ENCODE results near the gene CEP63.
"Not testable (repeated sequence)": the region's sequence is repeated elsewhere in the genome, so short reads cannot be mapped to it uniquely, and the experiment has no call there.

Gene CEP63

GRCh38 chr3:134563601-134564000 lies 77.7 kb downstream of the CEP63 start:
- Histone ChIP-seq H3K4me3 (ENCODE audit: low read length) (no peak overlapping the region), H3K9ac (ENCODE audit: low read length) (no peak overlapping the region), H3K27me3 (ENCODE audit: control insufficient read depth, insufficient read depth, low read length) (no peaks in the 10 kb centered on the region), H3K27ac (ENCODE audit: low read depth, low read length) (no peak overlapping the region), H3K4me1 (ENCODE audit: control insufficient read depth, insufficient read depth, low read length) (no peaks in the 10 kb centered on the region), H3K36me3 (ENCODE audit: control insufficient read depth, insufficient read depth, low read length) (peaks cover 7% of the 10 kb centered on the region)

- no peak overlapping the region for H3K9ac ChIP-seq (ENCODE audit: low read length)
- H3K4me3 ChIP-seq (ENCODE audit: low read length) = no peak overlapping the region
- H3K36me3 ChIP-seq (ENCODE audit: control insufficient read depth, insufficient read depth, low read length) = peaks cover 7% of the 10 kb centered on the region
- H3K27ac ChIP-seq (ENCODE audit: low read depth, low read length) = no peak overlapping the region
- H3K27me3 ChIP-seq (ENCODE audit: control insufficient read depth, insufficient read depth, low read length) = no peaks in the 10 kb centered on the region
- H3K4me1 ChIP-seq (ENCODE audit: control insufficient read depth, insufficient read depth, low read length) = no peaks in the 10 kb centered on the region
Observed at GRCh38 chr3:134564991-134565390, 79.1 kb downstream of the CEP63 start.

- no peak overlapping the region for H3K27ac ChIP-seq (ENCODE audit: low read depth, low read length)
- no peak overlapping the region for H3K9ac ChIP-seq (ENCODE audit: low read length)
- peaks cover 2% of the 10 kb centered on the region for H3K36me3 ChIP-seq (ENCODE audit: control insufficient read depth, insufficient read depth, low read length)
- no peaks in the 10 kb centered on the region for H3K27me3 ChIP-seq (ENCODE audit: control insufficient read depth, insufficient read depth, low read length)
- H3K4me1 ChIP-seq (ENCODE audit: control insufficient read depth, insufficient read depth, low read length) = no peaks in the 10 kb centered on the region
- no peak overlapping the region for H3K4me3 ChIP-seq (ENCODE audit: low read length)
Observed at GRCh38 chr3:134567605-134568004, 81.7 kb downstream of the CEP63 start.

- Histone ChIP-seq H3K36me3 (ENCODE audit: control insufficient read depth, insufficient read depth, low read length) (no peaks in the 10 kb centered on the region), H3K4me3 (ENCODE audit: low read length) (no peak overlapping the region), H3K27ac (ENCODE audit: low read depth, low read length) (no peak overlapping the region), H3K27me3 (ENCODE audit: control insufficient read depth, insufficient read depth, low read length) (no peaks in the 10 kb centered on the region), H3K9ac (ENCODE audit: low read length) (no peak overlapping the region), H3K4me1 (ENCODE audit: control insufficient read depth, insufficient read depth, low read length) (no peaks in the 10 kb centered on the region)
Observed at GRCh38 chr3:134568790-134569189, 82.9 kb downstream of the CEP63 start.

GRCh38 chr3:134569899-134570298 lies 84.0 kb downstream of the CEP63 start:
- not testable (repeated sequence) for H3K4me3 ChIP-seq (ENCODE audit: low read length); H3K27ac ChIP-seq (ENCODE audit: low read depth, low read length); H3K36me3 ChIP-seq (ENCODE audit: control insufficient read depth, insufficient read depth, low read length); H3K27me3 ChIP-seq (ENCODE audit: control insufficient read depth, insufficient read depth, low read length); H3K4me1 ChIP-seq (ENCODE audit: control insufficient read depth, insufficient read depth, low read length); H3K9ac ChIP-seq (ENCODE audit: low read length)

GRCh38 chr3:134576426-134576825 lies 90.6 kb downstream of the CEP63 start:
- Histone ChIP-seq H3K4me3 (ENCODE audit: low read length) (no peak overlapping the region), H3K36me3 (ENCODE audit: control insufficient read depth, insufficient read depth, low read length) (no peaks in the 10 kb centered on the region), H3K27ac (ENCODE audit: low read depth, low read length) (no peak overlapping the region), H3K27me3 (ENCODE audit: control insufficient read depth, insufficient read depth, low read length) (no peaks in the 10 kb centered on the region), H3K4me1 (ENCODE audit: control insufficient read depth, insufficient read depth, low read length) (no peaks in the 10 kb centered on the region), H3K9ac (ENCODE audit: low read length) (no peak overlapping the region)

GRCh38 chr3:134576831-134577230 lies 91.0 kb downstream of the CEP63 start:
- H3K36me3 ChIP-seq (ENCODE audit: control insufficient read depth, insufficient read depth, low read length) = no peaks in the 10 kb centered on the region
- no peak overlapping the region for H3K4me3 ChIP-seq (ENCODE audit: low read length)
- H3K9ac ChIP-seq (ENCODE audit: low read length) = no peak overlapping the region
- no peaks in the 10 kb centered on the region for H3K27me3 ChIP-seq (ENCODE audit: control insufficient read depth, insufficient read depth, low read length)
- H3K27ac ChIP-seq (ENCODE audit: low read depth, low read length) = no peak overlapping the region
- no peaks in the 10 kb centered on the region for H3K4me1 ChIP-seq (ENCODE audit: control insufficient read depth, insufficient read depth, low read length)

- Histone ChIP-seq H3K27me3 (ENCODE audit: control insufficient read depth, insufficient read depth, low read length) (no peaks in the 10 kb centered on the region), H3K36me3 (ENCODE audit: control insufficient read depth, insufficient read depth, low read length) (no peaks in the 10 kb centered on the region), H3K4me1 (ENCODE audit: control insufficient read depth, insufficient read depth, low read length) (no peaks in the 10 kb centered on the region), H3K27ac (ENCODE audit: low read depth, low read length) (no peak overlapping the region), H3K4me3 (ENCODE audit: low read length) (no peak overlapping the region), H3K9ac (ENCODE audit: low read length) (no peak overlapping the region)
Observed at GRCh38 chr3:134579141-134579665, 93.3 kb downstream of the CEP63 start.

GRCh38 chr3:134590766-134591165 lies 104.9 kb downstream of the CEP63 start:
- H3K27ac ChIP-seq (ENCODE audit: low read depth, low read length) = no peak overlapping the region
- H3K4me1 ChIP-seq (ENCODE audit: control insufficient read depth, insufficient read depth, low read length) = no peaks in the 10 kb centered on the region
- H3K36me3 ChIP-seq (ENCODE audit: control insufficient read depth, insufficient read depth, low read length) = no peaks in the 10 kb centered on the region
- no peak overlapping the region for H3K9ac ChIP-seq (ENCODE audit: low read length)
- H3K4me3 ChIP-seq (ENCODE audit: low read length) = no peak overlapping the region
- no peaks in the 10 kb centered on the region for H3K27me3 ChIP-seq (ENCODE audit: control insufficient read depth, insufficient read depth, low read length)

GRCh38 chr3:134592806-134593205 lies 106.9 kb downstream of the CEP63 start:
- H3K27ac ChIP-seq (ENCODE audit: low read depth, low read length) = no peak overlapping the region
- H3K9ac ChIP-seq (ENCODE audit: low read length) = no peak overlapping the region
- no peaks in the 10 kb centered on the region for H3K36me3 ChIP-seq (ENCODE audit: control insufficient read depth, insufficient read depth, low read length)
- H3K4me1 ChIP-seq (ENCODE audit: control insufficient read depth, insufficient read depth, low read length) = no peaks in the 10 kb centered on the region
- no peaks in the 10 kb centered on the region for H3K27me3 ChIP-seq (ENCODE audit: control insufficient read depth, insufficient read depth, low read length)
- no peak overlapping the region for H3K4me3 ChIP-seq (ENCODE audit: low read length)

- Histone ChIP-seq H3K27me3 (ENCODE audit: control insufficient read depth, insufficient read depth, low read length) (no peaks in the 10 kb centered on the region), H3K4me3 (ENCODE audit: low read length) (no peak overlapping the region), H3K27ac (ENCODE audit: low read depth, low read length) (no peak overlapping the region), H3K9ac (ENCODE audit: low read length) (no peak overlapping the region), H3K36me3 (ENCODE audit: control insufficient read depth, insufficient read depth, low read length) (no peaks in the 10 kb centered on the region), H3K4me1 (ENCODE audit: control insufficient read depth, insufficient read depth, low read length) (no peaks in the 10 kb centered on the region)
Observed at GRCh38 chr3:134594331-134594741, 108.5 kb downstream of the CEP63 start.

- not testable (repeated sequence) for H3K9ac ChIP-seq (ENCODE audit: low read length); H3K4me1 ChIP-seq (ENCODE audit: control insufficient read depth, insufficient read depth, low read length); H3K36me3 ChIP-seq (ENCODE audit: control insufficient read depth, insufficient read depth, low read length); H3K4me3 ChIP-seq (ENCODE audit: low read length); H3K27me3 ChIP-seq (ENCODE audit: control insufficient read depth, insufficient read depth, low read length); H3K27ac ChIP-seq (ENCODE audit: low read depth, low read length)
Observed at GRCh38 chr3:134594986-134595385, 109.1 kb downstream of the CEP63 start.

GRCh38 chr3:134597390-134597970 lies 111.6 kb downstream of the CEP63 start:
- Histone ChIP-seq H3K9ac (ENCODE audit: low read length) (no peak overlapping the region), H3K36me3 (ENCODE audit: control insufficient read depth, insufficient read depth, low read length) (no peaks in the 10 kb centered on the region), H3K27ac (ENCODE audit: low read depth, low read length) (no peak overlapping the region), H3K27me3 (ENCODE audit: control insufficient read depth, insufficient read depth, low read length) (no peaks in the 10 kb centered on the region), H3K4me3 (ENCODE audit: low read length) (no peak overlapping the region), H3K4me1 (ENCODE audit: control insufficient read depth, insufficient read depth, low read length) (no peaks in the 10 kb centered on the region)

Measured in rectal smooth muscle tissue (tissue), 1 donor.